ENCODE data around the gene CABLES1.

The CABLES1 gene

DNA sequence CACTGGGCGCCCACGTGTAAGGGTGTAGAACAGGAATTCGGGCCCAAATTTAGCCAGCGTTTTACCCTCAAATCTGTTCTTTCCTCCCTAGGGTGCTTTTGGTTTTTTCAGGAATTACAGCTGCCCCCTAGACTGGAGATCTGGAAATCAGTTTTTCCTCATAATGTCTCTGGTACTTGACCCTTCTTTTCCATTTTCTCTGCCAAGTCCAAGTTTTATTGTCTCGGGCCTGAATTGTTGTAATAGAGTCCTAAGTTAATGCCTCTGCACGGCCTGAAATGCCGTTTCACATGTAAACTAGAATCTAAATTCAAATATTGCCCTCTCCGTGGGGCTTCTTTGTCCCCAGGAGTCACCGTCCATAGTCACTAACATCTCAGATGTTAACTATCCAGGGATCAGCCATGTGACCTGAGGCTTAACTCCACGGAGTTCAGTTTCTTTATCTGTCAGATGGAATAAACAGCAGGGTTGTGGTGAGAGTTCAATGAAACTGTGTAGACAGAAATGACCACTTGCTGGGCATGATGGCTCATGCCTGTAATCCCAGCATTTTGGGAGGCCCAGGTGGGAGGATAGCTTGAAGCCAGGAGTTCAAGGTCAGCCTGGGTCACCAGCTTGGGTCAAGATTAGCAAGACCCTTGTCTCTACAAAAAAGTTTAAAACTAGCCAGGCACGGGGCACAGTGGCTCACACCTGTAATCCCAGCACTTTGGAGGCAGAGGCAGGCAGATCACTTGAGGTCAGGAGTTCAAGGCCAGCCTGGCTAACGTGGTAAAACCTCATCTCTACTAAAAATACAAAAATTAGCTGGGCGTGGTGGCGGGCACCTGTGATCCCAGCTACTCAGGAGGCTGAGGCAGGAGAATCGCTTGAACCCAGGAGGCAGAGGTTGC, 12.7 kb upstream of the CABLES1 start:
- in situ Hi-C loops (cut with HindIII; ENCODE audit: low sequenced_read_pairs), result no loop called here
- no peak for DNase-seq (ENCODE audit: low read depth)
- no peak for TF ChIP-seq CTCF (IDR thresholded peaks at IDR 0.05; ENCODE audit: low read depth, low read length, missing control alignments)
- no peak overlapping the region for H3K4me3 ChIP-seq (ENCODE audit: low read depth, low read length)

- in situ Hi-C loops (cut with HindIII; ENCODE audit: low sequenced_read_pairs), result loop anchor here (25.0 kb wide), 1 partner anchor 261 kb away; no protein-coding TSS in a partner anchor
- TF ChIP-seq CTCF (IDR thresholded peaks at IDR 0.05; ENCODE audit: low read depth, low read length, missing control alignments), result no peak
- H3K4me3 ChIP-seq (ENCODE audit: low read depth, low read length), result no peak overlapping the region
- no peak for DNase-seq (ENCODE audit: low read depth)
Observed at GRCh38 chr18:23126376-23127056, 8.8 kb upstream of the CABLES1 start.

- TF ChIP-seq CTCF (IDR thresholded peaks at IDR 0.05; ENCODE audit: low read depth, low read length, missing control alignments), result no peak
- H3K4me3 ChIP-seq (ENCODE audit: low read depth, low read length), result no peak overlapping the region
- DNase-seq (ENCODE audit: low read depth), result no peak
- in situ Hi-C loops (cut with HindIII; ENCODE audit: low sequenced_read_pairs), result loop anchor here (25.0 kb wide), 1 partner anchor 260 kb away; no protein-coding TSS in a partner anchor
Observed at GRCh38 chr18:23127090-23127489, 8.2 kb upstream of the CABLES1 start.

DNA sequence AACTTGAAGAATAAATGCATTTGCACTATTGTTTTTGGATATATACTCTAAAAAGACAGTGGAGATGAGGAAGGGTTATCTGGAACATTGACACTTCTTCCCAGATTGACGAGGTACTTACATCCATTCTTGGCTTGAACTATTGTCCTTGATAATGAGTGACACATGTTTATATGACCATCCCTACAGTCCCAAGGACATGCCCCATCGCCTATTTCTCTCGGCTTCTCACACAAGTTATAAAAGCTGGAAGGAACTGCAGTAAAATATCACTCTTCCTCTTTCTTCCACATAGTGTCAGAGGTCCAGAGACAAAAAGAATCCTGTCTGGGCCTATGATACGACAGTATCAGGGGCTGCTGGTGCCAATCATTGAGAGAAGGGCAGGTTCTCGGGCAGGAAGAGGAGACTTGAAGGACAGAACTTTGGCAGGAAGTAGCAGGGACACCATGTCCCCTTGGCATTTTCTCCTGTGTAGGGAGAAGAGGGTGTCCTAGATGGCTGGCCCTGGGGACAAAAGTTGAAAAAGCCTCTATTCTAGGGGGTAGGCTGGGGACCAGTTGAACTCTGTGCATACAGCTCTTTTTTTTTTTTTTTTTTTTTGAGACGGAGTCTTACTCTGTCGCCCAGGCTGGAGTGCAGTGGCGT, 5.8 kb upstream of the CABLES1 start:
- in situ Hi-C loops (cut with HindIII; ENCODE audit: low sequenced_read_pairs), result loop anchor here (25.0 kb wide), 1 partner anchor 258 kb away; no protein-coding TSS in a partner anchor
- TF ChIP-seq CTCF (IDR thresholded peaks at IDR 0.05; ENCODE audit: low read depth, low read length, missing control alignments), result no peak
- no peak overlapping the region for H3K4me3 ChIP-seq (ENCODE audit: low read depth, low read length)
- no peak for DNase-seq (ENCODE audit: low read depth)

GRCh38 chr18:23131693-23132319, 3.5 kb upstream of the CABLES1 start:
- in situ Hi-C loops (cut with HindIII; ENCODE audit: low sequenced_read_pairs), result loop anchor here (25.0 kb wide), 1 partner anchor 255 kb away; no protein-coding TSS in a partner anchor
- TF ChIP-seq CTCF (IDR thresholded peaks at IDR 0.05; ENCODE audit: low read depth, low read length, missing control alignments), result peak; percentile 67
- peak; percentile 76 for DNase-seq (ENCODE audit: low read depth)

More at GRCh38 chr18:23131693-23132319, 3.5 kb upstream of the CABLES1 start:
- no peak overlapping the region for H3K4me3 ChIP-seq (ENCODE audit: low read depth, low read length)

All from astrocyte of the cerebellum (primary cell).